C4-2B (cell line): ENCODE data around the gene CACNG6.

Experiments
- ZFX ChIP-seq: fragments of 450-650 bp; IDR thresholded peaks from 2 replicates; pipeline ENCODE4 v1.6.1; 2017
- TF ChIP-seq, protein P1 (sequence below): fragments of 450-650 bp; conservative IDR thresholded peaks from 2 replicates; pipeline ENCODE4 v1.5.1; 2017; ENCODE audit warnings: mild to moderate bottlenecking

DNA sequence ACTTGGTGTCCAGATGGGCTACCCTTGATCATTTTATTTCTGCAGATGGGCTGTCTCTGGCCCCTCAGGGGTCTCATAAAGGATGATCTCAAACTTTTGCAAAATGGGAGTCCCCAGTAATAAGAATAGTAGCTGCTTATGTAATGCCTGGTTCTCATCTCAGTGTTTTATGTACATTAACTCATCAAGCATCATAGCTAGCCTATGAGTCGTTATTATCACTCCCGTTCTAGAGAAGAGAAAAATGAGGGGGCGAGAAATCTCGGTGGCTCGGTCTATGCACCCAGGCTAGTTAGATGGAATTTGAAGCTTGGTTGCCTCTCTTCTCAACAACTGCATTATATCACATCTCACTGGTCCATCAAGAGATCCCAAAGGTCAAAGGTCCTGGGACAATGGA, 3.4 kb downstream of the CACNG6 start:
- TF ChIP-seq, protein P1, sequence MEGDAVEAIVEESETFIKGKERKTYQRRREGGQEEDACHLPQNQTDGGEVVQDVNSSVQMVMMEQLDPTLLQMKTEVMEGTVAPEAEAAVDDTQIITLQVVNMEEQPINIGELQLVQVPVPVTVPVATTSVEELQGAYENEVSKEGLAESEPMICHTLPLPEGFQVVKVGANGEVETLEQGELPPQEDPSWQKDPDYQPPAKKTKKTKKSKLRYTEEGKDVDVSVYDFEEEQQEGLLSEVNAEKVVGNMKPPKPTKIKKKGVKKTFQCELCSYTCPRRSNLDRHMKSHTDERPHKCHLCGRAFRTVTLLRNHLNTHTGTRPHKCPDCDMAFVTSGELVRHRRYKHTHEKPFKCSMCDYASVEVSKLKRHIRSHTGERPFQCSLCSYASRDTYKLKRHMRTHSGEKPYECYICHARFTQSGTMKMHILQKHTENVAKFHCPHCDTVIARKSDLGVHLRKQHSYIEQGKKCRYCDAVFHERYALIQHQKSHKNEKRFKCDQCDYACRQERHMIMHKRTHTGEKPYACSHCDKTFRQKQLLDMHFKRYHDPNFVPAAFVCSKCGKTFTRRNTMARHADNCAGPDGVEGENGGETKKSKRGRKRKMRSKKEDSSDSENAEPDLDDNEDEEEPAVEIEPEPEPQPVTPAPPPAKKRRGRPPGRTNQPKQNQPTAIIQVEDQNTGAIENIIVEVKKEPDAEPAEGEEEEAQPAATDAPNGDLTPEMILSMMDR, result no peak
- TF ChIP-seq ZFX, result no peak
